Activated naive CD4-positive, alpha-beta T cell treated with anti-CD3 and anti-CD28 coated beads, Interleukin-2, amount 50 U/mL, for 16 hours (primary cell): ENCODE data around the gene PRKAB2.
"Not testable (repeated sequence)": the region's sequence is repeated elsewhere in the genome, so short reads cannot be mapped to it uniquely, and the experiment has no call there.

Experiments used
- DNase-seq: peaks from one replicate; pipeline ENCODE4 v3.0.0-alpha.2; 2020

Gene PRKAB2, protein sequence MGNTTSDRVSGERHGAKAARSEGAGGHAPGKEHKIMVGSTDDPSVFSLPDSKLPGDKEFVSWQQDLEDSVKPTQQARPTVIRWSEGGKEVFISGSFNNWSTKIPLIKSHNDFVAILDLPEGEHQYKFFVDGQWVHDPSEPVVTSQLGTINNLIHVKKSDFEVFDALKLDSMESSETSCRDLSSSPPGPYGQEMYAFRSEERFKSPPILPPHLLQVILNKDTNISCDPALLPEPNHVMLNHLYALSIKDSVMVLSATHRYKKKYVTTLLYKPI

DNA sequence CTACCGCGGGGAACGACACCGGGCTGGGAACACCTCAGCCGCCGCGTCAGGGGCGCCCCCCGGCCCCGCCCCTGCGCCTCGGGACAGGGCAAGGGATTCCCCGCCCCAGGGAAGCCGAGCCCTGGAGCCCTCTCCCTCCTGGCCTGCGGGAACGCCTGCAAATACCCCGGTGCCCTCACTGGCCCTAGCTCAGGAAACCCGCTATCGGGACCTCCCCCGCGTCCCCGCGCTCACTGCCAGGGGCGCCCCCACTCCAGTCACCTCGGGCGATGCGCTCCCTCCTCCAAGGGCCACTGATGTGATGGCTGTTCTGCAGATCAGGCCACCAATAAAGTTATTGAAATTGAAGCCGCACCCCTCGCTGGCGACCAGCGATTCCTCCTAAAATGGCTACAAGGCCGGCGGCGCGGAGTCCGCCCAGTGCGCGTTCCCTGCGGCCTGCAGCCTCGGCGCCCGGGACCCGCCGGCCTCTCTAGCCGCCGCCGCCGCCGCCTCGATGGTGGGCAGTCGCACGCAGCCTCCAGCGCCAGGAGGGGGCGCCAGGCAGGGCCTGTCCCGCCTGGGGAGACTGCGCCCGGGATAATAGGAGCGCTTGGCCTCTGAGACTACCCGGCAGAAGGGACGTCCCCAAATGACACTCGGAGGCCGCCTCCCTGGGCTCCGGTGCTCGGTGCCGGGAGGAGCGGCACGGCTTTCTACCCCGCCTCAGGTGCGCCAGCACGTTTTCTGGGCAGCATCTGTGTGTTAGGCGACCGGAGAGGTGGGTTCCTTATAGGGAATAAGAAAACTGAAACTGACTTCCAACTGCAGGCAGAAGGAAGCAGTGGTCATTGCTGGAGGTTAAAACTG lies at the start of gene PRKAB2:
PRKAB2 (minus strand) TSS at position 303 of the 849 bp plus-strand sequence. CDS start 326 bp downstream, outside the sequence.
- DNase-seq = peak; percentile 89

DNA sequence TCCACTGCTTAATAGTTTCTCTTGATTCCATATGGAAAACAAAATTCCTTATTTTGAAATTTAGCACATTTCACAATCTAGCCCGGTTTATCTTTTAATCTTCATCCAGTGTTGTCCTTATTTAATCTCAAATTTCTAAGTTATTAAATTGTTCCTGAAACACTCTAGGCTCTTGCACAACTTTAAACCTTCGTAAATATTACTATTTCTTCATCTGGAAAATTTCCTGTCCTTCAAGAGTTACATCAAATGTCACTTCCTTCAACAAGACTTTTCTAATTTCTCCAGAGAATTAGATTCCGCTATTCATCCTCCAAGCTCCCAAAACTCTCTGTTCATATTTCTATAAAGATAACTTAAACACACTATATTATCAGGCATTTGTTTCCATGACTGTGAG lies 46.3 kb upstream of the PRKAB2 start:
- DNase-seq = no peak

DNA sequence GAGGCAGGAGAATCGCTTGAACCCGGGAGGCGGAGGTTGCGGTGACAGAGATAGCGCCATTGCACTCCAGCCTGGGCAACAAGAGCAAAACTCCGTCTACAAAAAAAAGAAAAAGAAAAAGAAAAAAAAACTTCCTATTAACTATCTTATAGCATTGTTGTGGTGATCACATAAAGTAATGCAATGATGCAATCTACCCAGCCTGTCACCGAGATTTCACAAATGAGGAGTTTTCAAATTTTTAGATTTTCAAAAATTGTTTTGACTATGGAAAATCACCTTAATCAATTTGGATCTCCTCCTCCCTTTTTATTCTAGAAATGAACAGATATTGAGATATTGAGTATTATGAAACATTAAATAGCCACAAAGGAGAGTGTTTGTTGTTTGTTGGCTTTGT lies 44.9 kb upstream of the PRKAB2 start:
- no peak for DNase-seq

DNA sequence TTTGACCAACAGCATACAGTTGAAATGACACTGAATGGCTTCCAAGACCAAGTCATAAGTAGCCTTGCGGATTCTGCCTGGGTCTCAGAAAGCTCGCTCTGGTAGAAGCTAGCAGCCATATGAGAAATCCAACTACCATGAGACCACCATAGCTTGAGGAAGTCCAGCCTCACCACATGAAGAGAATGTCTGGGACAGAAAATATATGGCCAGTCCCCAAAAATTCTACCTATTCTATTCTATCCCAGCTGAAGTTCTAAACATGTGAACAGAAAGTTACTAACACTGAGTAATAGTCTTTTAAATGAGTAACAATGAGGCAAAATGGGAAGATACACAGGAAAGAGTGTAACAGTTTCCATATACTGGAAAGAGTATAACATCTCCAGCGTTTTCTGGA lies 43.9 kb upstream of the PRKAB2 start:
- no peak for DNase-seq

DNA sequence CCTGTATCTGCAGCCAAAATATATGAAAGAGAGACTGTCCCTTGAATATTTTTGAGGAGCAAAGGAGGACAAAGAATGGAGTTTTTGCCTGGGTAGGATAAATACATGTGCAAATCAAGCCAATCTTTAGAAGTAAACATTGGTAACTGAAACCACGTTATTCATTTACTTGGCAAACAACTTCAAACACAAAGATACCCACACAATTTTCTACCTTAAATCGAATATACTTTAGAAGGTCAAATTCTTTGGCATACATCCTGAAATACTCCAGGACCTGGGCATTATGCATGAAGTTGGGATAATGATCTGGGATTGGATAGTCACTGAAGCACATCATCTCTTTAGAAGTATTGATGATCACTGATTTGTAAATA lies 43.3 kb upstream of the PRKAB2 start:
- no peak for DNase-seq

DNA sequence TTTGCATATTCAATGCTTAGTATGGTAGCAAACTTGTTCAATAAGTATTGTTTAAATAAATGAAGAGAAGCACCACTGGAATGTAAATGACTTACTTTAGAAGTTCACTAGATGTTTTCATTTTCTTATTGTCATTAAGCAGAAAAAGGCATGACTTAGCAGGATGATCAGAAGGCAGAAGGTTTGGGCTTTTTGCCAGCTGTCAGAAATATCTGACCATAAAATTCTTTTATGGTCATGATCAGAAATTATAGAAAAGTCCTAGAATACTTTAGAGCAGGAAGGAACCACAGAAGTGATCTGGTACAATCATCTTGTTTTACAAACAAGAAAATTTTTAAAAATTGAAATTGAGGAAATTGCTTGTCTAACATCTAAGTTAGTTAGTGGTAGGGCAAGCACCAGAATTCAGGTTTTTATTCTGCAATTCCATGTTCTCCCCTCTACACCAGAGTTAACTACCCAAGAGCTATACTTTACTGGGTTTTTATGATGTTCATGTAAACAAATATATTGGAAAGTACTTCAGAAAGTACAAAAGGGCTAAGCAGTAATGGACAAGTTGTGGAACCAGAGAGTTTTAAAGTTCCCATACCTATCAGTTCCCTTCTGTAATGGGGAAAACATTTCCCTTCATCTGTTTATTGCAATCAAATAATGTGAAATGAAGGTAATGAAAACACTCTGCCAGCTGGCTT lies 42.7 kb upstream of the PRKAB2 start:
- DNase-seq = no peak

DNA sequence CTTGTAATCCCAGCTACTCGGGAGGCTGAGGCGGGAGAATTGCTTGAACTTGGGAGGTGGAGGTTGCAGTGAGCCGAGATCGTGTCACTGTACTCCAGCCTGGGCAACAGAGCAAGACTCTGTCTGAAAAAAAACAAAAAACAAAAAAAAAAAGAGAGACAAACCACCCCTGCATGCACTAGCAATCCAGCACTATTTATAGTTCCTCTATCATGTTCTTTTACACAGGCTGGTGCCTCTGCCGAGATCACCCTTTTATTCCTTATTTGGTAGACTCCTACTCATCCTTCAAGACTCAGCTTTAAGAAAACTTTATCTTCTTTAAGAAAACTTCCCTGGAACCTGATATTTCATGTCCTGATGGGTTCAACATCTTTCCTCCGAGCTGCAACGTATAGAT lies 42.1 kb upstream of the PRKAB2 start:
- no peak for DNase-seq

DNA sequence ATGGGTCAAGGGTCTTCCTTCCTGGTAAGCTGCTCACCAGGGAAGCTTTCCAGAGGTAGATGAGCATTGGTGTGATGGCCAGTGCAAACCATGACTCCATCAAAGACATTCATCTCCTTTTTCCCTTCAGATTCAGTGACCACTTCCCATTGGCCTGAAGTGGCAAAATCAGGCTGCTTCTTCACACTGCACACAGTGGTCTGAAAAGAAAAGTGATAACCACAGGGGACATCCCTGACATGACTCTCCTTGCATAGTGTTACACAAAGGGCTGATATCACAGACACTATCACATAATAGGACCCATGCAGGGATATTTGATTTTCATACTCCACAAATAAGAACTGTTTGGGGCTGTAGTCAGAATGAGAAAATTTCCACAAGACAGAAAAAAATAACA lies 41.0 kb upstream of the PRKAB2 start:
- DNase-seq = no peak

DNA sequence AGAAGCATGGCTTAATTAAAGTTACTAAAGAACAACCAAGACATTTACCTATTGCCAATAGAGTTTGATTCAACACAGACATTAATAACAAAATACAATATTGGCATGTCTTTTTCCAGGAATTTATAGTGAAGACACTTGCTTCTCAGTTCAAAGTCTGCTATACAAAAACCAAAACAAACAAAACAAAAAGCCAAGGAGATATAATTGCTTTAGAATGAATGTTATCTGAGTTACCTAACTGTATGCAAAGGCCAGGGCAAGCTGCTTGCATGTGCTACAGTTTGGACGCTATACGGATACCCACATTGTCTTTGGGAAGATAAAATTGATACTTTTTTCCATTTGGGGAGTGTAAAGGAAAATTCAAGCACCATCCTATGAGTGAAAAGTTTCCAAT lies 39.3 kb upstream of the PRKAB2 start:
- no peak for DNase-seq

DNA sequence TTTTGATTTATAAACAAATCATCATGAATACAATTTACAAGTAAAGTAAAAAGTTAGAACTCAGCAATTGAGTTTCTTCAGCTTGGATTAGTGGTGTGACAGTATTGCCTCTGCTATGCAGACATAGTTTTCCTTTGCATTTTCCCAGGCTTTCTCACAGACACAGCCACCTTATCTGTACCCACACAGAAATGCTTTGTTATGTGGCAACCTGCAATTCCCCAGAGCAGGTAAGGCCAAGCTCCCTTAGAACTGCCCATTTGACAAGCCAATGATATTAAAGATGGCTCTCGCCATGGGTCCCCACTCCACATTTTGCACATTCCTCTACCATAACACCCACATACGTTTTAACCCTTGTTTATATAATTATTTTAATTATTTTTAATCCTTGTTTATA lies 38.7 kb upstream of the PRKAB2 start:
- DNase-seq = no peak

DNA sequence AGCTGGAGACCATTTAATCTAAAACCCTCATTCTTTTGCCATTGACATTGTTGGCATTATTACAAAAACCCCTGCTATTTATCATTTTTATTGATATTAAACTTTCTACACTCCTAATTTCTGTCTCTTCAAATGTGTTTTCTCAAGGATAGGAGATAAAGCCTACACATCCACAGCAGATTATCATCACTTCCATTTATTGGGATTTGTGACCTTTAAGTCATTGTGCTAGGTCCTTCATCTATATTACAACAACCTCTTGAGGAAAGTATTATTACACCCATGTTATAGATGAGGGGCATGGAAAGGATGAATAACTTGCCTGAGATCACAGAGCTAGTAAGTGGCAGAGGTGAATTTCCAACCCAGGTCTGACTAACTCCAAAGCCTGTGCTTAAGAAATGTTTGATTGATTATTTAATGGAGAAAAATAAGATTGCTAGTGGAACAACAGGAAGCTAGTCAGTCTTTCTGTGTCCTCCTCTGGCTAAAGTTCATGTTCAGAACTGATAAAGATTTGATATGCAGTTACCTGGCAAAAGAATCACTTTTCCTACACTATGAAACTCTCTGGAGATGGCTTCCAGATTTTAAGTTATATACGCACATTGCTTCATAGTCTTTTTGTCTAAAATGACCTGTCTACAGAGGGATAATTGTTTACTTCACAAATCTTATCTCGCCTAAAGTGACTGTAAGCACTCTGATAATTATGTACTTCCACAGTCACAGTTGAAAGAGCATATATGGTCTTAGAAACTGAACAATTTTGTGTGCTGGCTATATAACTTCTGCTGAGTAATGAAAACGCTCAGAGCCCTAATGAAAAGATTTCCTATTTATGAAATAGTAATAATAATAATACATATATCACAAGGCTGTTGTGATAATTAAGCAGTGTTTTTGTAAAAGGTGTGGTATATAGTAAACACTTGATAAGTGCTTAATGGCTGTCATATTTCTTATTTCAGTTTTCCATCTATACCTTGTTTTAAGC lies 37.9 kb upstream of the PRKAB2 start:
- DNase-seq = no peak

DNA sequence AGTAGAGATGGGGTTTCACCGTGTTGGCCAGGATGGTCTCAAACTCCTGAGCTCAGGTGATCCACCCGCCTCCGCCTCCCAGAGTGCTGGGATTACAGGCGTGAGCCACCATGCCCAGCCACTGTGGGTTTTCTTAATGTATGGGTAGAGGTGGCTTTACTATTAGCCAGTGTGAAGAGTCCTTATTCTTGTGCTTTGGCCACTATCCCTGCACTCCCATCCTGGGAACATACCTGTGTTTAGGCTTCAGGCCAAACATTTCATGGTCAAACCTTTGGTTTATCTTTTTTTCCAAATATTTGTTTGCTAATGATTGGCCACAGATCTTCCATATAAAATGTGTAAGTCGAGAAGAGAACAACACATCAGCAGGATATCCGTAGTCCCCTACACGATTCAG lies 36.3 kb upstream of the PRKAB2 start:
- no peak for DNase-seq

DNA sequence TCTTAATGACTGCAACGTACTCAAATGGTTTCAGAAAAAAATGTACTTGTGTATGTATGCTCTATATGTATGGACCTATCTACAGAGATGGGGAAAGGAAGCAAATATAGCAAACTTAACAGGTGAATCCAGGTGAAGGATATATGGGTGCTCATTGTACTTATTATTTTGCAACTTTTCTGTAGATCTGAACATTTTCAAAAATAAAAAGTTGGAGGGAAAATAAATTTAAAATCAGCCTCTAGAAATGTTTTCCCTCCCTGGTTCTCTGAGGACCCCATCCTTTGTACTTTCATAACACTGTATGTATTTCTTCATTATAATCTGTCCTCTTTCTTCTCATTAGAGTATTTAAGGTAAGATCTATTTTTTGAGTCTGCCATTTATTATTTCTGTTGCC lies 34.9 kb upstream of the PRKAB2 start:
- DNase-seq = no peak

DNA sequence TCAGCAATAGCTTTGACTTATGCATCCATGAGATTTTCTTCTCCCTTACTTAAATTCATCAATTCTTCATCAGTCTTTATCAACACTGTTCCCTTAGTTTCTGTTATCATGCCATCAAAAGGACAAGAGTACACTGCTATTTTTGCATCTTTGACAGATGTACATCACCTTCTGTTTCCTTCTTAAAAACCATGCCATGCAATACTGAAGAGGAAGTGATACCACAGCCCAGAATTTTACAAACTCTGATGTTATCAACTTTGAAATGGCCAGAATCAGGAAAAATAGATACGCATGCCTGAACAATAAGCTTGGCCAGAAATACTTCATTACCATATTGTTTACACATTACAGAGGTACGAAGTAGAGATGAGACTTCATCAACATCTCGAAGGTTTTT lies 31.8 kb upstream of the PRKAB2 start:
- DNase-seq = no peak

DNA sequence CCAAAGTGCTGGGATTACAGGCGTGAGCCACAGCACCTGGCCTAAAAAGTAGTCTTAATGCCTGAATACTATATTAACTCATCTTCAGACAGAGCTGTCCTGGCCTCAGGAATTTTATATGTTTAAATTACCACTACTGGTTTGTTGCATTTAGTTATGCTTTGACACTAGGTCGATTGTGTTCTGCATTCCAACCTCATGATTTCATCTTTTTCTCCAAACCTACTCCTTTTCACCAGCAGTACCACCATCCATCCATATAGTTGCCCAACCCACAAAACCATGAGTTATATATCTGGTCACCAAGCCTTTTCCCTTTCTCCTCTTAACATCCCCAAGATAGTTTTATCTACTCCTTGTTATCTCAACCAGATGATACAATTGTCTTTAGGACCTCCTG lies 30.3 kb upstream of the PRKAB2 start:
- DNase-seq = no peak

DNA sequence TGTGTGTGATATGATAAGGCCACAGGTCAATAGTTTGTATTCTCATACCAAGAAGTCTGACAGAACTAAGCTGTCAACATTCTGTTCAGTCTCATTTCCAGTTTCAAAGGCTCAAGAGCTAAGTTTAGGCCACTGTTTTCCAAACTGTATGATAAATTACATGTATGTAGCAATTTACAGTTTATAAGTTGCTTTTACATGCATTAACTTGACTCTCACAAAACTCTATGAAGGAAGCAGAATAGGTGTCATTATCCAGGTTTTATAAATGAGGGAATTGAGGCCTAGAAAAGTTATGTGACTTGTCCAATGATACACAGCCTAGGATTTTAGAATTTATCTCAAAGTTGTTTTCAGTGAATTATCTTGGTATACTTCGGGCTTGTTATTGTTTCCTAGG lies 29.5 kb upstream of the PRKAB2 start:
- DNase-seq = no peak

DNA sequence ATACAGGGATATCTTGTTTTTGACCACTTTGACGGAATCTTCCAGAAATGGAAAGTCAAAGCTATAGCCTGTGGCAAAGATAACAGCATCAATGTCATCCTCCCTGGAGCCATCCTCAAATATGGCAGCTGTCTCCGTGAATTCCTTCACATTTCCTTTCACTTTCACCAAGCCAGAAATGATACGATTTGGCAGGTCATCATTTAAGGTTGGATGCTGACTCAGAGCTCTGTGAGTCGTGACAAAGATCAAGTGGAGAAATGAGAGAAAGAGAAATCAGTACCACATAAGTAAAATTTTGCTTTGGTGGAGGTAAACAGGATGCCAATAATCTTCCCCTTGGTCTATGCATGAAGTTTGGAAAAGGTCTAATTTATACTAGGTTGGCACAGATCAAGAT lies 29.0 kb upstream of the PRKAB2 start:
- no peak for DNase-seq

DNA sequence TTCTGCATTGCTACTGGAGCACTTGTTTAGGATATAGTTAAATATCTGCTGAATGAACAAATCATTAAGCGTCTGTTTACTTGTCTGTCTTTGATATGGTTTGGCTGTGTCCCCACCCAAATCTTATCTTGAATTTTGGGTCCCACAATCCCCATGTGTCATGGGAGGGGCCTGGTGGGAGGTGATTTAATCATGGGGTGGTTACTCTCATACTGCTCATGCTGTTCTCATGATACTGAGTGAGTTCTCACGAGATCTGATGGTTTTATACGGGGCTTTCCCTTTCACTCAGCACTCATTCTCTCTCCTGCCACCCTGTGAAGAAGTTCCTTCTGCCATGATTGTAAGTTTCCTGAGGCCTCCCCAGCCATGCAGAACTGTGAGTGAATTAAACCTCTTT lies 25.1 kb upstream of the PRKAB2 start:
- DNase-seq = not testable (repeated sequence)

DNA sequence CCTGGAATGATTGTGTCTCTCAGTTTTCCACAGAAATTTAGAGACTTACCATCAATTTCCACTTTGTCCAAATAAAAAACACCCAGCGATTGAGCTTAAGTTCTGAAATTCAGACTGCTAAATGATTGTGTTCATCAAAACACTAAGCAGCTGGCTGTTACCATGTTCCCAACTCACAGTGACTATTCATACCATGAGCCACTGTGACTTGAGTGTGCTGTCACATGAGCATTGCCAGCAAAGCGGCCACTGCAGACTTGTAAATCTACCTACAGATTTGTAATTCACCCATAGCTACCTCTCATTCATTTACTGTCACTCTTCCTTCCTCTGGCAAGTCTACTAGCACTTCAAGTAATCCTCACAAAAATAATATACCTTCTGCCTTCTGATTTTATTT lies 17.2 kb upstream of the PRKAB2 start:
- no peak for DNase-seq

DNA sequence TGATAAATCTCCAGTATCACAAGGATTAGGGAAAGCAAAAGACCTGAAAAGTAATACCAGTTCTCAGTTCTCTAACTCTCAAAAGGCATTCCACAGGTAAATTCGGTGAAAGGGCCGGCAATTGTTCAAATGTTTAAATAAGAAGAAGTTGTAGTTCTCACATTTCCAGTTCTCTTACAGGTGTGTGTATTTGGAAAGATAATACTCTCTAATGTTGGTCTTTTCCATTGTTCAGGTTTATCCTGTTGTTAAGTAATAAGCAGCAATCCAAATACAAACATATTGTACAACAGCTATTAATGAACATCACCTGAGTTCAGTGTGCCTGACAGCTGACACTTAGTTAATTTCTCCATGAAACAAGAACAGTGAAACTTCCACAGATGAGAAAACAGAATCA lies 13.2 kb upstream of the PRKAB2 start:
- DNase-seq = no peak

DNA sequence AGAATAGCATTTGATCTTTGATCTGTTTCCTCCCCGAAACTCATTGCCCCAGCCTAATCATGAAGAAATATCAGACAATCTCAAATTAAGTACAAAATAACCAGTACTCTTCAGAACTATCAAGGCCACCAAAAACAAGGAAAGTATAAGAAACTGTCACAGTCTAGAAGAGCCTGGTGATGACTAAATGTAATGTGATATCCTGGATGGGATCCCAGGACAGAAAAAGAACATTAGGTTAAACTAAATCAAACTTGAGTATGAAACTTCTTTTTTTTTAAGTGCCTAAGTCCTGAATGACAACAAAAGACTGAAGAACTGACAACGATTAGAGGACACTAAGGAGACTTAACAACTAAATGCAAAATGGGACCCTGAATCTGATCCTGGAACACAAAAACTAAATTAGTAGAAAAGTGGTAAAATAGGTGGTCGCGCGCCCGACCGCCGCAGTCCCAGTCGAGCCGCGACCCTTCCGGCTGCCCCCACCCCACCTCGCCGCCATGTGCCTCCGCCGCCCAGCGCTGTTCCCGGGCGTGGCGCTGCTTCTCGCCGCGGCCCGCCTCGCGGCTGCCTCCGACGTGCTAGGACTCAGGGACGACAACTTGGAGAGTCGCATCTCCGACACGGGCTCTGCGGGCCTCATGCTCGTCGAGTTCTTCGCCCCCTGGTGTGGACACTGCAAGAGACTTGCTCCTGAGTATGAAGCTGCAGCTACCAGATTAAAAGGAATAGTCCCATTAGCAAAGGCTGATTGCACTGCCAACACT lies 5.5 kb upstream of the PRKAB2 start:
- no peak for DNase-seq
